Naive B cell (primary cell): ENCODE results near the gene MICB. TPM values are rescaled to one million over a fixed set of nuclear protein-coding genes. Genes with fewer than 3 reads are reported as not detected.
"Not testable (repeated sequence)": the region's sequence is repeated elsewhere in the genome, so short reads cannot be mapped to it uniquely, and the experiment has no call there.

Experiments used
- ATAC-seq, 2 donors: fragments of 150-1000 bp; cut with Tn5 transposase; 2 replicates each; pipeline ENCODE4 v1.10.0; 2021; ENCODE audit warnings: low read depth in 2 of 2, mild to moderate bottlenecking in 2 of 2, moderate library complexity in 2 of 2
- DNase-seq: peaks from one replicate; pipeline ENCODE4 v3.0.0; 2022
- H3K27ac Mint-ChIP-seq, 6 donors: one replicate each; pipeline ENCODE4 v1.8.0; 2020 to 2022; ENCODE audit warnings: mild to moderate bottlenecking in 6 of 6, mixed read lengths in 6 of 6, moderate library complexity in 5 of 6, inconsistent platforms in 2 of 6
- H3K27me3 Mint-ChIP-seq, 3 donors: one replicate each; pipeline ENCODE4 v1.8.0; 2021 to 2022; ENCODE audit warnings: mixed read lengths in 3 of 3, mild to moderate bottlenecking in 1 of 3
- H3K36me3 Mint-ChIP-seq, 2 donors: one replicate each; pipeline ENCODE4 v1.8.0; 2020 to 2022; ENCODE audit warnings: mixed read lengths in 2 of 2, inconsistent platforms in 1 of 2, mild to moderate bottlenecking in 1 of 2
- H3K4me1 Mint-ChIP-seq, 3 donors: one replicate each; pipeline ENCODE4 v1.8.0; 2020 to 2022; ENCODE audit warnings: mixed read lengths in 3 of 3, inconsistent platforms in 1 of 3, mild to moderate bottlenecking in 1 of 3, moderate library complexity in 1 of 3
- H3K4me3 Mint-ChIP-seq, 8 donors: one replicate each; pipeline ENCODE4 v1.8.0; 2020 to 2022; ENCODE audit warnings: mild to moderate bottlenecking in 8 of 8, mixed read lengths in 8 of 8, moderate library complexity in 8 of 8, inconsistent platforms in 2 of 8
- H3K9me3 Mint-ChIP-seq, 7 donors: one replicate each; pipeline ENCODE4 v1.8.0; 2020 to 2022; ENCODE audit warnings: mixed read lengths in 7 of 7, mild to moderate bottlenecking in 5 of 7, inconsistent platforms in 2 of 7, moderate library complexity in 1 of 7
- polyA plus RNA-seq, 6 donors: library from polyadenylated mRNA; unstranded; fragments of 300-500 nt; fragmentation: Illumina TruSeq; gene quantifications; one replicate each; pipeline ENCODE4 v1.2.3, GENCODE V29; 2021; ENCODE audit warnings: low read depth in 6 of 6

The MICB gene
- polyA plus RNA-seq, 6 donors from 2014 or later, result 4.4 to 14.3 (median 9.7) TPM

GRCh38 chr6:31541658-31542521, 43.9 kb downstream of the MICB start, which contains the start of gene DDX39B:
DDX39B (minus strand) TSS chr6:31542003; CDS start chr6:31540532, 1,471 bp downstream.
- Mint-ChIP-seq H3K4me1 (peaks cover 42 to 53% (median 45%) of the 10 kb centered on the region in 3 donors), H3K9me3 (no peaks in the 10 kb centered on the region), H3K27ac (peak within 1 kb of the TSS; percentile 97 to 100 (median 100)), H3K27me3 (no peaks in the 10 kb centered on the region), H3K36me3 (peaks cover 10 to 22% of the 10 kb centered on the region in 2 donors), H3K4me3 (peak within 1 kb of the TSS; percentile 90 to 100 (median 99))
- peak; percentile 91 for DNase-seq
- peak; percentile 73 to 75 for ATAC-seq

DNA sequence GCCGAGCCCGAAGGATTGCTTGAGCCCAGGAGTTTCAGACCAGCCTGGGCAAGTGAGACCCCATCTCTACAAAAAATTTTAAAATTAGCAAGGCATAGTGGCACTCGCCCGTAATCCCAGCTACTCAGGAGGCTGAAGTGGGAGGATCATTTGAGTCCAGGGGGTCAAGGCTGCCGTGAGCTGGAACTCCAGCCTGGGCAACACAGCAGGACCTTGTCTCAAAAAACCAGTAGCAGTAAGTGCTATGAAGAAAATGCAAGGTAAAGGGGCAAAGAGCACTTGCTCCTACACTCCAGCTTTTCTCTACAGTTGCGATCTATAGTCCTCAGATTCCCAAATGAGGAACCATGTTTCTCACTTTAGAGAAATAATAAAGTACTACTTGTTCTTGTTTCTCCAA, 45.7 kb downstream of the MICB start:
- peaks cover 44 to 60% (median 48%) of the 10 kb centered on the region in 3 donors for H3K4me1 Mint-ChIP-seq
- peak overlapping the region in 2 of 8 donors; percentile 52 to 100 for H3K4me3 Mint-ChIP-seq
- ATAC-seq (no peak), DNase-seq (no peak)
- peak overlapping the region in 1 of 6 donors; percentile 97 for H3K27ac Mint-ChIP-seq
- H3K9me3 Mint-ChIP-seq, result no peaks in the 10 kb centered on the region
- H3K27me3 Mint-ChIP-seq, result no peaks in the 10 kb centered on the region
- H3K36me3 Mint-ChIP-seq, result peaks cover 11 to 17% of the 10 kb centered on the region in 2 donors

GRCh38 chr6:31544676-31545075, 46.7 kb downstream of the MICB start:
- Mint-ChIP-seq H3K27ac (no peak overlapping the region), H3K27me3 (no peaks in the 10 kb centered on the region), H3K9me3 (no peaks in the 10 kb centered on the region), H3K36me3 (peaks cover 7 to 10% of the 10 kb centered on the region in 2 donors), H3K4me3 (peak overlapping the region in 3 of 8 donors; percentile 40 to 61 (median 49)), H3K4me1 (peaks cover 35 to 55% (median 38%) of the 10 kb centered on the region in 3 donors)
- DNase-seq (no peak), ATAC-seq (no peak)

GRCh38 chr6:31545291-31545690, 47.3 kb downstream of the MICB start:
- peaks cover 2 to 5% of the 10 kb centered on the region in 2 donors for H3K36me3 Mint-ChIP-seq
- H3K9me3 Mint-ChIP-seq, result no peaks in the 10 kb centered on the region
- H3K4me1 Mint-ChIP-seq, result peaks cover 32 to 53% (median 32%) of the 10 kb centered on the region in 3 donors
- DNase-seq (no peak), ATAC-seq (no peak)
- H3K27ac Mint-ChIP-seq, result peak overlapping the region in 1 of 6 donors; percentile 75
- no peaks in the 10 kb centered on the region for H3K27me3 Mint-ChIP-seq
- H3K4me3 Mint-ChIP-seq, result peak overlapping the region in 3 of 8 donors; percentile 13 to 72 (median 46)

DNA sequence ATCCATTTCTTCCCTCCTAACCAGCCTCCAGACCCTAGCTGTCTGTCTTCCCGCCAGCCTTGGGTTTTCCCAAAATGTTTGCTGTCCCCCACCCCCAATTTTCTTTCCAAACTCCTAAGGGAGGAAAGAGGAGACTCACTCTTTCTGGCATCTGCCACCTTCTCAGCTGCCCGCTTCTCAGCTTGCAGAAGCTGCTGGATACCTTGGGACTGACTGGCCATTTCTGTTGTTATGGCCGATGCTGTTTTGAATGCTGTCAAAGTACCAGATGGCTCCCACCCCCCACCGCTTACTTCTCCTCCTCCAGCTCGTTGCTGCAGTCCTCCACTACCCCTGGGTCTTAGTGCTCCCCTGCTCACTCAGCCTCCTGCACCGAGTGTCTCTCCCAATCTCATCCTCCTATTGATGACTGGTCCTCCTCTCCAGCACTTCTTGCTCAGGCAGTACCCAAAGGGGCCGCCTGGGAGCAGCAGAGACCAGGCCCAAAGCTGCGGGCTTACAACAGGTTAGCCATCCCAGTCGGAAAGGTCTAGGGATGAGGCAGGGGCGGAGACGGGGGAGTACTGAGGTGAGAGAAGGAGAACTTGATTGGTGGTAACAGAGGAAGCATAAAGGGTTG, 48.5 kb downstream of the MICB start, which contains the start of gene ATP6V1G2:
TSS of gene ATP6V1G2 (minus strand) at position 270 of the 619 bp plus-strand sequence. CDS start at position 221, 49 bp downstream.
- H3K27me3 Mint-ChIP-seq, result no peaks in the 10 kb centered on the region
- no peaks in the 10 kb centered on the region for H3K9me3 Mint-ChIP-seq
- peak within 1 kb of the TSS; percentile 83 to 98 (median 96) for H3K27ac Mint-ChIP-seq
- peak; percentile 45 for ATAC-seq
- H3K36me3 Mint-ChIP-seq, result peaks cover 0 to 5% of the 10 kb centered on the region in 2 donors
- H3K4me1 Mint-ChIP-seq, result peaks cover 26 to 52% (median 28%) of the 10 kb centered on the region in 3 donors
- H3K4me3 Mint-ChIP-seq, result peak within 1 kb of the TSS; percentile 84 to 95 (median 91)
- DNase-seq, result peak; percentile 77

GRCh38 chr6:31546958-31547726, 49.2 kb downstream of the MICB start, which contains the start of gene NFKBIL1:
NFKBIL1 (plus strand) TSS chr6:31547608; CDS start chr6:31547695, 87 bp downstream.
- Mint-ChIP-seq H3K27me3 (no peaks in the 10 kb centered on the region), H3K27ac (peak within 1 kb of the TSS; percentile 83 to 98 (median 96)), H3K9me3 (no peaks in the 10 kb centered on the region), H3K36me3 (peaks cover 0 to 5% of the 10 kb centered on the region in 2 donors), H3K4me1 (peaks cover 26 to 55% (median 27%) of the 10 kb centered on the region in 3 donors), H3K4me3 (peak within 1 kb of the TSS; percentile 84 to 95 (median 91))
- peak; percentile 89 to 90 for ATAC-seq
- peak; percentile 92 for DNase-seq

DNA sequence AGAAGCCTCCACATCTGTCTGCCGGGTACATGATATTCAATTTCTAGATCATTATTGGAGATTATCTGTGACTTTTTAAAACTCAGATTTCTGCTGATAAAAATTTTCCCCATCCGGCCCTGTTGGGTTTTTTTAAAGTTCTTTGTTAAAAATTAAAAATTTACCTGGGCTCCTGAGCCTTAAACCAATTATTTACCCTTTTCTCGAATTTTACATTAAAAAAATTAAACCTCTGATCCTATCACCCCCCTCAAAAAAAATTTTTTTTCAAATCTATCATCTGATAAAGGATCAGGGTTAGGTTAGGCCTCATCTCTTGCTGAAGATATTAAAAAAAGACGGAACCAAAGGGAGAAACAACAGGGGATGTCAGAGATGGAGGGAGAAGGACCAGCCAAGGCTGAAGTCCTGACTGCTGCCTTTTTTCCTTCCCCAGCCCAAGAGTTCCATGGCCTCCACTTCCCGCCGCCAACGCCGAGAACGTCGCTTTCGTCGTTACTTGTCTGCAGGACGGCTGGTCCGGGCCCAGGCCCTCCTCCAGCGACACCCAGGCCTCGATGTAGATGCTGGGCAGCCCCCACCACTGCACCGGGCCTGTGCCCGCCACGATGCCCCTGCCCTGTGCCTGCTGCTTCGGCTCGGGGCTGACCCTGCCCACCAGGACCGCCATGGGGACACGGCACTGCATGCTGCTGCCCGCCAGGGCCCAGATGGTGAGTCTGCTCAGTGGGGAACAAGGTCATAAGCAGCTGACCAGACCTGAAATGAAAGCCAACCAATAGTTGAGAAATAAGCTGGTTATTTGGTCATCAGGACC, 50.0 kb downstream of the MICB start:
- Mint-ChIP-seq H3K9me3 (no peaks in the 10 kb centered on the region), H3K4me3 (peak overlapping the region; percentile 84 to 95 (median 91)), H3K36me3 (peaks cover 0 to 5% of the 10 kb centered on the region in 2 donors), H3K4me1 (peaks cover 26 to 51% (median 27%) of the 10 kb centered on the region in 3 donors), H3K27me3 (no peaks in the 10 kb centered on the region), H3K27ac (peak overlapping the region; percentile 83 to 98 (median 96))
- ATAC-seq (no peak), DNase-seq (no peak)

- peak overlapping the region in 2 of 8 donors; percentile 50 to 84 for H3K4me3 Mint-ChIP-seq
- no peak for ATAC-seq
- peaks cover 26 to 49% (median 27%) of the 10 kb centered on the region in 3 donors for H3K4me1 Mint-ChIP-seq
- H3K27ac Mint-ChIP-seq, result peak overlapping the region; percentile 8 to 98 (median 76)
- H3K27me3 Mint-ChIP-seq, result no peaks in the 10 kb centered on the region
- no peaks in the 10 kb centered on the region for H3K9me3 Mint-ChIP-seq
- peaks cover 0 to 5% of the 10 kb centered on the region in 2 donors for H3K36me3 Mint-ChIP-seq
- no peak for DNase-seq
Observed at GRCh38 chr6:31548544-31548873, 50.6 kb downstream of the MICB start.

DNA sequence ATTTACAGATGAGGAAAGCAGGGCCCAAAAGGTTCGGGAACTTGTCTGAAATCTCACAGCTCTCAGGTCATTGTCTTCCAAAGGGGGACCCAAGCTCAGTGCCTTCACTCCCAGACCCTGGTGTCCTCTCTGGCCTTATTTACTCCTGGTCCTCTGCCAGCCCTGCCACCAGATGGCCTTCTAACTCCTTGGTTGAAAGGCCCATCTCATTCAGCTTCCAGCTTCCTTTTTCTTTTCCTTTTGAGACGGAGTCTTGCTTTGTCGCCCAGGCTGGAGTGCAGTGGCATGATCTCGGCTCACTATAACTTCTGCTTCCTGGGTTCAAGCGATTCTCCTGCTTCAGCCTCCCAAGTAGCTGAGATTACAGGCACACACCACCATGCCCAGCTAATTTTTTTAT, 53.4 kb downstream of the MICB start:
- peak overlapping the region; percentile 63 to 88 (median 78) for H3K27ac Mint-ChIP-seq
- H3K9me3 Mint-ChIP-seq, H3K36me3 Mint-ChIP-seq, H3K27me3 Mint-ChIP-seq: not testable (repeated sequence)
- DNase-seq, result peak; percentile 74
- peaks cover 24 to 52% (median 29%) of the 10 kb centered on the region in 3 donors for H3K4me1 Mint-ChIP-seq
- H3K4me3 Mint-ChIP-seq, result peak overlapping the region; percentile 56 to 92 (median 83)
- peak; percentile 13 to 26 for ATAC-seq

- no peaks in the 10 kb centered on the region for H3K36me3 Mint-ChIP-seq
- H3K9me3 Mint-ChIP-seq, result no peaks in the 10 kb centered on the region
- DNase-seq, result no peak
- ATAC-seq, result no peak
- H3K4me3 Mint-ChIP-seq, result peak overlapping the region in 5 of 8 donors; percentile 23 to 61 (median 45)
- H3K27ac Mint-ChIP-seq, result no peak overlapping the region
- no peaks in the 10 kb centered on the region for H3K27me3 Mint-ChIP-seq
- H3K4me1 Mint-ChIP-seq, result peaks cover 45 to 66% (median 53%) of the 10 kb centered on the region in 3 donors
Observed at GRCh38 chr6:31556307-31556706, 58.4 kb downstream of the MICB start.

- peak overlapping the region in 7 of 8 donors; percentile 12 to 98 (median 86) for H3K4me3 Mint-ChIP-seq
- no peak for ATAC-seq
- H3K27ac Mint-ChIP-seq, result peak overlapping the region; percentile 26 to 91 (median 74)
- no peaks in the 10 kb centered on the region for H3K27me3 Mint-ChIP-seq
- H3K4me1 Mint-ChIP-seq, result peaks cover 52 to 69% (median 59%) of the 10 kb centered on the region in 3 donors
- peaks cover 0 to 7% of the 10 kb centered on the region in 2 donors for H3K36me3 Mint-ChIP-seq
- H3K9me3 Mint-ChIP-seq, result no peaks in the 10 kb centered on the region
- no peak for DNase-seq
Observed at GRCh38 chr6:31557443-31558317, 59.7 kb downstream of the MICB start.
